Measurements from ENCODE around the gene SLC39A11.

DNA sequence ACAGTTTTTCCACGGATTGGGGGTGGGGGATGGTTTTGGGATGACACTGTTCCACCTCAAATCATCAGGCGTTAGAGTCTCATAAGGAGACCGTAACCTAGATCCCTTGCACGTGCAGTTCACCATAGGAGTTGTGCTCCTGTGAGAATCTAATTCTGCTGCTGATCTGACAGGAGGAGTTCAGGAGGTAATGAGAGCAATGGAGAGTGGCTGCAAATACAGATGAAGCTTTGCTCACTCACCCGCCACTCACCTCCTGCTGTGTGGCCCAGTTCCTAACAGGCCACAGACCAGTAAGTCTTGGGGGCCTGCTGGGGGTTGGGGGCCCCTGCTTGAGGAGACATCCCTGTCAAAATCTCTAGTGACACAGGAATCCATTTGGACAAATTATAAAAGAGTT is 29.8 kb downstream of the SLC39A11 start:
- TF ChIP-seq POLR2AphosphoS5 (IDR thresholded peaks at IDR 0.05) = no peak
- no peak for TF ChIP-seq CTCF (IDR thresholded peaks at IDR 0.05)
- TF ChIP-seq POLR2A (IDR thresholded peaks at IDR 0.05) = no peak

All from upper lobe of left lung (tissue), 4 donors.